Measurements from ENCODE around the gene RHNO1. TPM values are rescaled to one million over a fixed set of nuclear protein-coding genes. Genes with fewer than 3 reads are reported as not detected.

RHNO1 gene
- total and polyA plus RNA-seq, 4 experiments from 2014 or later, result 31.2 to 107 (median 47.1) TPM

DNA sequence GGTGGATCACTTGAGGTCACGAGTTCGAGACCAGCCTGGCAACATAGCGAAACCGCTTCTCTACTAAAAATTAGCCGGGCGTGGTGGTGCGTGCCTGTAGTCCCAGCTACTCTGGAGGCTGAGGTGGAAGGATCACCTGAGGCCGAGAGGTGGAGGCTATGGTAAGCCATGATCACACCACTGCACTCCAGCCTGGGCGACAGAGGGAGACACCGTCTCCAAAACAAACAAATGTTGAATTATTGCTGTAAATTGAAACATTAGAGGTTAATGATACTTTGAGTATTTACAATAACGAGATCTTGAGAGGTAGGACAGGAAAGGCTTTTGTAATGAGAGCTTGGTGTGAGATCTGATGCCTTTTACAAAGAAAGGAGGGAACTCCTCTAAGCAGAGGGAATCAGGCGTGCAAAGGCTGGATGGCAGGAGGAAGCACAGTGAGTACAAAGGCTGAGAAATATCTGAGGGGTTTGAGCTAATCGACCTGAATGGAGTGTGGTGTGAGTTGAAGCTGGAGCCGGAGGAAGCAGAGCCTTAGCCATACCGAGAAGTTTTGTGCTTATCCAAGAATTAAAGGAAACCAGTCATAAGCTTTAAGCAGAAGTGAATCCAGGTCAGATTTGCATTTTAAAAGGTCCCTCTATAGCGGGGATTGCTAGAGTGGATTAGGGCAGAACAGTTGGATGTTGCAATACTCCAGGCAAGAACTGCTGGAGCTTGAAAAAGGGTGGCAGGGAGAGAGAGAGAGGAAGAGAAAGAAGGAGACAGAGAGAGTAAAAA lies 1.1 kb downstream of the RHNO1 start:
- Histone ChIP-seq H3K9me3 (ENCODE audit: control insufficient read depth in 1 of 2, low read length in 2 of 2) (no peaks in the 10 kb centered on the region), H3K36me3 (ENCODE audit: insufficient read depth, low read length) (no peaks in the 10 kb centered on the region), H3K4me3 (ENCODE audit: low read length in 2 of 2) (peak overlapping the region; percentile 92 to 98), H3K27me3 (ENCODE audit: insufficient read depth, low read length) (no peaks in the 10 kb centered on the region), H3K27ac (ENCODE audit: low read depth, low read length) (peak overlapping the region; percentile 96), H3K4me1 (ENCODE audit: insufficient read depth, low read length) (peaks cover 38% of the 10 kb centered on the region)
- Mint-ChIP-seq H3K36me3 (peaks cover 0 to 17% of the 10 kb centered on the region in 2 donors), H3K27me3 (no peaks in the 10 kb centered on the region), H3K9me3 (no peaks in the 10 kb centered on the region), H3K27ac (peak overlapping the region; percentile 98 to 100 (median 99)), H3K4me1 (peaks cover 25 to 44% (median 34%) of the 10 kb centered on the region in 4 donors), H3K4me3 (peak overlapping the region; percentile 97 to 100 (median 99))
- POLR2A ChIA-PET (ENCODE audit: partially characterized antibody), result interaction anchor here (1.2 to 3.5 kb wide), 8 partner anchors 7 to 187 kb away, joined by 3 to 52 read pairs (median 11); partner anchors contain the start of genes ITFG2 and TULP3
- CTCF ChIA-PET (ENCODE audit: partially characterized antibody), result interaction anchor here (1.0 to 1.6 kb wide), 3 partner anchors 9 to 195 kb away, joined by 3 to 9 read pairs (median 3); partner anchors contain the start of gene TULP3
- intact Hi-C loops (cut with micrococcal nuclease), result loop anchor here (1.0 to 5.0 kb wide), 5 partner anchors 12 to 1187 kb away; partner anchors contain the start of genes ADIPOR2, FKBP4, ITFG2 and TULP3
- DNase-seq, result no peak

DNA sequence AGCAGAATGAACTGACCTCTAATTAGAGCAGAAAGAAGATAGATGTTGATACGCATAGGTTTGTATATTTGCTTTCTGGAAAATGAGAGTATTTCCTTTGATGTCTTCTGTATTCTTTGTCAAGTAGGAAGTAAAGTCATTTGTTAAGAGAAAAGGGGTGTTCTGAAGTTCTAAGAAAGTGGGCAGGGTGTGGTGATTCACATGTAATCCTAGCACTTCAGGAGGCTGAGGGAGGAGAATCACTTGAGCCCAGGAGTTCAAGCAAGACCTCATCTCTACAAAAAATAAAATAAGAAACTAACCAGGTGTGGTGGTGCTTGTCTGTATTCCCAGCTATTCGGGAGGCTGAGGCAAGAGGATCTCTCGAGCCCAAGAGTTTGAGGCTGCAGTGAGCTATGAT lies 2.8 kb downstream of the RHNO1 start:
- no peaks in the 10 kb centered on the region for H3K27me3 Mint-ChIP-seq
- H3K27me3 ChIP-seq (ENCODE audit: insufficient read depth, low read length), result no peaks in the 10 kb centered on the region
- peaks cover 28 to 48% (median 37%) of the 10 kb centered on the region in 4 donors for H3K4me1 Mint-ChIP-seq
- intact Hi-C loops (cut with micrococcal nuclease), result loop anchor here (5.0 kb wide), 1 partner anchor 188 kb away; no protein-coding TSS in a partner anchor
- no peaks in the 10 kb centered on the region for H3K36me3 ChIP-seq (ENCODE audit: insufficient read depth, low read length)
- no peak overlapping the region for H3K4me3 ChIP-seq (ENCODE audit: low read length in 2 of 2)
- ChIA-PET POLR2A (ENCODE audit: partially characterized antibody) (interaction anchor here (1.1 to 1.6 kb wide), 2 partner anchors 11 to 67 kb away, joined by 3 read pairs; partner anchors contain the start of genes ITFG2 and TULP3), CTCF (ENCODE audit: partially characterized antibody) (interaction anchor here (0.8 kb wide), 1 partner anchor 95 kb away, joined by 3 read pairs; no protein-coding TSS in a partner anchor)
- H3K27ac ChIP-seq (ENCODE audit: low read depth, low read length), result no peak overlapping the region
- H3K4me3 Mint-ChIP-seq, result peak overlapping the region in 6 of 8 donors; percentile 34 to 99 (median 60)
- H3K27ac Mint-ChIP-seq, result peak overlapping the region in 4 of 7 donors; percentile 12 to 98 (median 61)
- no peaks in the 10 kb centered on the region for H3K9me3 Mint-ChIP-seq
- peaks cover under 1 to 21% of the 10 kb centered on the region in 2 donors for H3K36me3 Mint-ChIP-seq
- DNase-seq, result no peak
- peaks cover 38% of the 10 kb centered on the region for H3K4me1 ChIP-seq (ENCODE audit: insufficient read depth, low read length)
- H3K9me3 ChIP-seq (ENCODE audit: control insufficient read depth in 1 of 2, low read length in 2 of 2), result no peaks in the 10 kb centered on the region

DNA sequence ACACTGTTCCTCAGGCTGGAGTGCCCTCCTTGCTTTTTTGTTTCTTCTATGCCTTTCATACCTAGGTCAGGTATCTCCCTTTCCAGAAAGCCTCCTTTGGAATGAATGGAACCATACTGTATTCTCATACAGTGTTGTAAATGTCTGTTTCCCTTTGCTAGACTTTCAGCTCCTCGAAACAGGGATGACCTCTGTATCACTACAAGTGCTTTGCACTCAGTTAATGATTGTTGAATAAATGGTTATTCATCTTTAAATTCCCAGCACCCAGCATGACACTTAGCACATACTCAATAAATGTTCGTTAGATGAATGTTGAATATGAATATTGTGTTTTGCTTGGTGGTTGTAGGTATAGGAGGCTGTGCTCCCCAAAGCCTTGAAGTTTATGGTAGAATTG lies 7.8 kb downstream of the RHNO1 start:
- no peaks in the 10 kb centered on the region for H3K9me3 Mint-ChIP-seq
- H3K36me3 Mint-ChIP-seq, result peaks cover 10 to 26% of the 10 kb centered on the region in 2 donors
- no peak for DNase-seq
- Histone ChIP-seq H3K4me1 (ENCODE audit: insufficient read depth, low read length) (peaks cover 15% of the 10 kb centered on the region), H3K27me3 (ENCODE audit: insufficient read depth, low read length) (no peaks in the 10 kb centered on the region), H3K27ac (ENCODE audit: low read depth, low read length) (no peak overlapping the region), H3K36me3 (ENCODE audit: insufficient read depth, low read length) (no peaks in the 10 kb centered on the region), H3K4me3 (ENCODE audit: low read length in 2 of 2) (no peak overlapping the region), H3K9me3 (ENCODE audit: control insufficient read depth in 1 of 2, low read length in 2 of 2) (no peaks in the 10 kb centered on the region)
- intact Hi-C loops (cut with micrococcal nuclease), result no loop called here
- POLR2A ChIA-PET (ENCODE audit: partially characterized antibody), result interaction anchor here (0.9 to 1.5 kb wide), 2 partner anchors 8 to 9 kb away, joined by 4 to 7 read pairs; partner anchors contain the start of genes FOXM1 and RHNO1
- peak overlapping the region in 1 of 8 donors; percentile 24 for H3K4me3 Mint-ChIP-seq
- CTCF ChIA-PET (ENCODE audit: partially characterized antibody), result interaction anchor here (0.8 to 3.0 kb wide), 8 partner anchors 8 to 390 kb away, joined by 3 to 14 read pairs (median 4); partner anchors contain the start of genes FOXM1, RHNO1 and TEX52
- no peaks in the 10 kb centered on the region for H3K27me3 Mint-ChIP-seq
- H3K4me1 Mint-ChIP-seq, result peaks cover 12 to 29% (median 21%) of the 10 kb centered on the region in 4 donors
- H3K27ac Mint-ChIP-seq, result peak overlapping the region in 3 of 7 donors; percentile 2 to 78 (median 71)

DNA sequence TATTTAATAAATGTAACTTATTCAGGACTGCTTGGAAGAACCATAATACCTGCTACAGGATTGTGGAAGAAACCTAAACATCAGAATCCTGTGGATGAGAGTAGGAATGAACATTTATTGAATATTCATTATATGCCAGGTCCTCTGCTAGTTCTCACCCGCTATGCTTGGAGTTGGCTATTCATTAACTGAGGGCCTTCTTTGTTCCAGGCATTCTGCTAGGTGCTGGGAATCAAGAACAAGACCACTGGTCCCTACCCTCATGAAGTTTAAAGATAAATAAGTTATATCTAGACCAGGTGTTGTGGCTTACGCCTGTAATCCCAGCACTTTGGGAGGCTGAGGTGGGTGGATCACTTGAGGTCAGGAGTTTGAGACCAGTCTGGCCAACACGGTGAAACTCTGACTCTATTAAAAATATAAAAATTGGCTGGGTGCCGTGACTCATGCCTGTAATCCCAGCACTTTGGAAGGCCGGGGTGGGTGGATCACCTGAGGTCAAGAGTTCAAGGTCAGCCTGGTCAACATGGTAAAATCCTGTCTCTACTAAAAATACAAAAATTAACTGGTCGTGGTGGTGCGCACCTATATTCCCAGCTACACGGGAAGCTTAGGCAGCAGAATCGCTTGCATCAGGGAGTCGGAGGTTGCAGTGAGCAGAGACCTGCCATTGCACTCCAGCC lies 9.9 kb downstream of the RHNO1 start:
- H3K4me1 ChIP-seq (ENCODE audit: insufficient read depth, low read length), result peaks cover 15% of the 10 kb centered on the region
- ChIA-PET CTCF (ENCODE audit: partially characterized antibody) (interaction anchor here (0.7 to 3.0 kb wide), 7 partner anchors 8 to 156 kb away, joined by 3 to 14 read pairs (median 4); no protein-coding TSS in a partner anchor), POLR2A (ENCODE audit: partially characterized antibody) (interaction anchor here (2.5 kb wide), 1 partner anchor 9 kb away, joined by 11 read pairs; the partner anchor contains the start of genes FOXM1 and RHNO1)
- peaks cover 15 to 40% (median 27%) of the 10 kb centered on the region in 4 donors for H3K4me1 Mint-ChIP-seq
- no peak overlapping the region for H3K27ac Mint-ChIP-seq
- H3K27ac ChIP-seq (ENCODE audit: low read depth, low read length), result no peak overlapping the region
- H3K4me3 ChIP-seq (ENCODE audit: low read length in 2 of 2), result no peak overlapping the region
- no peaks in the 10 kb centered on the region for H3K27me3 ChIP-seq (ENCODE audit: insufficient read depth, low read length)
- H3K9me3 Mint-ChIP-seq, result peaks cover 0 to 4% (median 0%) of the 10 kb centered on the region in 8 donors
- DNase-seq, result no peak
- peaks cover 10 to 28% of the 10 kb centered on the region in 2 donors for H3K36me3 Mint-ChIP-seq
- H3K36me3 ChIP-seq (ENCODE audit: insufficient read depth, low read length), result no peaks in the 10 kb centered on the region
- intact Hi-C loops (cut with micrococcal nuclease), result loop anchor here (2.0 kb wide), 1 partner anchor 154 kb away; no protein-coding TSS in a partner anchor
- H3K9me3 ChIP-seq (ENCODE audit: control insufficient read depth in 1 of 2, low read length in 2 of 2), result no peaks in the 10 kb centered on the region
- no peak overlapping the region for H3K4me3 Mint-ChIP-seq
- peaks cover 0 to 2% of the 10 kb centered on the region in 2 donors for H3K27me3 Mint-ChIP-seq

DNA sequence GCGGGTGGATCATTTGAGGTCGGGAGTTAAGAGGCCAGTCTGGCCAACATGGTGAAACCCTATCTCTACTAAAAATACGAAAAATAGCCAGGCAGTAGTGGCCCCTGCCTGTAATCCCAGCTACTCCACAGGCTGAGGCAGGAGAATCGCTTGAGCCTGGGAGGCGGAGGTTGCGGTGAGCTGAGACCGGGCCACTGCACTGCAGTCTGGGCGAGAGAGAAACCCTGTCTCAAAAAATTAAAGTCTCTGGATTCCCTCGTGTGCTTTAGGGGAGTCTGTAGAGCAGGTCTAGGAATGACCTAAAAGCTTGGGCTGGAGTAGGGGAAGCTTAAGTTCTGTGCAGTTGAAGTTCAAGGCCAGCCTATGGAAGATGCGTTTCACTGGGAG lies 13.0 kb downstream of the RHNO1 start:
- Mint-ChIP-seq H3K9me3 (peaks cover 0 to 4% (median 0%) of the 10 kb centered on the region in 8 donors), H3K36me3 (peaks cover 8 to 22% of the 10 kb centered on the region in 2 donors), H3K4me1 (peaks cover 16 to 39% (median 25%) of the 10 kb centered on the region in 4 donors), H3K27me3 (peaks cover 0 to 2% of the 10 kb centered on the region in 2 donors), H3K4me3 (peak overlapping the region; percentile 90 to 99 (median 96)), H3K27ac (peak overlapping the region; percentile 90 to 99 (median 93))
- CTCF ChIA-PET (ENCODE audit: partially characterized antibody), result interaction anchor here (0.9 to 1.5 kb wide), 3 partner anchors 11 to 73 kb away, joined by 3 read pairs; no protein-coding TSS in a partner anchor
- H3K36me3 ChIP-seq (ENCODE audit: insufficient read depth, low read length), result no peaks in the 10 kb centered on the region
- H3K4me1 ChIP-seq (ENCODE audit: insufficient read depth, low read length), result peaks cover 17% of the 10 kb centered on the region
- intact Hi-C loops (cut with micrococcal nuclease), result loop anchor here (1.0 to 5.0 kb wide), 4 partner anchors 13 to 198 kb away; partner anchors contain the start of genes FOXM1, ITFG2 and RHNO1
- POLR2A ChIA-PET (ENCODE audit: partially characterized antibody), result interaction anchor here (1.4 to 2.6 kb wide), 3 partner anchors 10 to 94 kb away, joined by 3 to 52 read pairs (median 6); partner anchors contain the start of genes FOXM1 and RHNO1
- no peak for DNase-seq
- H3K27ac ChIP-seq (ENCODE audit: low read depth, low read length), result peak overlapping the region; percentile 83
- H3K9me3 ChIP-seq (ENCODE audit: control insufficient read depth in 1 of 2, low read length in 2 of 2), result no peaks in the 10 kb centered on the region
- H3K4me3 ChIP-seq (ENCODE audit: low read length in 2 of 2), result peak overlapping the region; percentile 49 to 92
- H3K27me3 ChIP-seq (ENCODE audit: insufficient read depth, low read length), result no peaks in the 10 kb centered on the region

DNA sequence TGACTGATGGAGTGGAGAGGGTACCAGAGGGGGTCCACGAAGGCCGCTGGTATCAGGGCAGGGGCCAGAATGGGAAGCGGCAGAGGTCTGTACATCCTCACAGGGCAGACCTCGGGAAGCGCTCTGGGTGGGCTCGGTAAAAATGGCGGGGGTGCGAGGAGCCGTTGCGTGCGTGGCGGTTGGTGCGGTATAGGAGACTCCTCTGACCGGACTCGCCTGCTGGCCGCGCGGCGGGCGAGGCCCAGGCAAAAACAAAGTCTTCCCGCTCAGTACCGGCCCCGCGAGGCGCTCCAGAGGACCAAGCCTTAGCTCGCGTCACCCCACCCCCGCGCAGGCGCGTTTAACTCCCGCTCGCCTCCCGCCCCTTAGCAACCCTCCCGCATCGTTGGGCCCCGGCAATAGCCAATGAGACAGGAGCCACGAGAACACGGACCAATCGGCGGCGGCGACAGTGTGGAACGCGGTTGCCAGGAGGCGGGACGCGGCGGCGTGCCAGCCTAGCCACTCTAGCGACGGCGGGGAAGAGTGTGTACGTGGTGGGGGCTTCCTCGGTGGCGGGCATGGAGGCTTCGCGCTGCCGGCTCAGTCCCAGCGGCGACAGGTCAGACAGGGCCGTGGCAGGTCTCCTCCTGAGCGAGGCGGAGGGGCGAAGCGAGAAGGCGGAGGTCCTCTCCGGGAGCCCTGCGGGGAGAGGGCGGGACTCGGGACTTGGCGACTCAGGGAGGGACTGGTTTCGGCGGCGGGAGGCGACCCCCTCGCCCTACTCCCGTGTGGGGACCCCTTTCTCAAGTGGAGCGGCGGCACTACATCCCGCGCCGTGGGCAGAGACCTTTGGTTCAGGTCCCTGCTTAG lies 13.6 kb downstream of the RHNO1 start, which contains the start of gene TULP3:
TULP3 (plus strand) TSS at position 504 of the 852 bp plus-strand sequence; CDS start at position 561, 57 bp downstream.
- H3K36me3 Mint-ChIP-seq, result peaks cover 5 to 19% of the 10 kb centered on the region in 2 donors
- peaks cover 17 to 37% (median 25%) of the 10 kb centered on the region in 4 donors for H3K4me1 Mint-ChIP-seq
- H3K27me3 ChIP-seq (ENCODE audit: insufficient read depth, low read length), result no peaks in the 10 kb centered on the region
- ChIA-PET CTCF (ENCODE audit: partially characterized antibody) (interaction anchor here (0.6 to 1.5 kb wide), 4 partner anchors 12 to 203 kb away, joined by 3 read pairs; no protein-coding TSS in a partner anchor), POLR2A (ENCODE audit: partially characterized antibody) (interaction anchor here (0.9 to 2.6 kb wide), 4 partner anchors 8 to 95 kb away, joined by 3 to 52 read pairs (median 5); partner anchors contain the start of genes FOXM1 and RHNO1)
- H3K27ac ChIP-seq (ENCODE audit: low read depth, low read length), result peak within 1 kb of the TSS; percentile 83
- H3K9me3 ChIP-seq (ENCODE audit: control insufficient read depth in 1 of 2, low read length in 2 of 2), result no peaks in the 10 kb centered on the region
- peak within 1 kb of the TSS; percentile 49 to 92 for H3K4me3 ChIP-seq (ENCODE audit: low read length in 2 of 2)
- peak within 1 kb of the TSS; percentile 90 to 99 (median 96) for H3K4me3 Mint-ChIP-seq
- peak within 1 kb of the TSS; percentile 90 to 99 (median 93) for H3K27ac Mint-ChIP-seq
- H3K9me3 Mint-ChIP-seq, result peaks cover 0 to 4% (median 0%) of the 10 kb centered on the region in 8 donors
- H3K4me1 ChIP-seq (ENCODE audit: insufficient read depth, low read length), result peaks cover 17% of the 10 kb centered on the region
- peak; percentile 98 to 99 (median 98) for DNase-seq
- H3K27me3 Mint-ChIP-seq, result peaks cover 0 to 2% of the 10 kb centered on the region in 2 donors
- intact Hi-C loops (cut with micrococcal nuclease), result loop anchor here (1.0 to 5.0 kb wide), 4 partner anchors 13 to 198 kb away; partner anchors contain the start of genes FOXM1, ITFG2 and RHNO1
- H3K36me3 ChIP-seq (ENCODE audit: insufficient read depth, low read length), result no peaks in the 10 kb centered on the region
